Activated T-helper 1 cell treated with anti-CD3 and anti-CD28 coated beads, Interleukin-12 subunit alpha, Interleukin-12 subunit beta, Interleukin-2, Interleukin-4 antibody, amounts not matched to agents 30 ng/mL and 10 ng/mL and 1 ng/mL, durations not matched to agents 14 hours and 24 hours and 36 hours (primary cell): ENCODE data around the gene SLF2. TPM values are rescaled to one million over a fixed set of nuclear protein-coding genes. Genes with fewer than 3 reads are reported as not detected.

Source experiments
- DNase-seq: peaks from one replicate; pipeline ENCODE4 v3.0.0; 2021; ENCODE audit warnings: low spot score
- H3K27ac Mint-ChIP-seq: one replicate; pipeline ENCODE4 v1.8.0; 2021; ENCODE audit warnings: mild to moderate bottlenecking, mixed read lengths
- H3K27me3 Mint-ChIP-seq: one replicate; pipeline ENCODE4 v1.8.0; 2022; ENCODE audit warnings: mild to moderate bottlenecking, moderate library complexity, mixed read lengths; ENCODE audit not compliant: insufficient read depth
- H3K36me3 Mint-ChIP-seq: one replicate; pipeline ENCODE4 v1.8.0; 2021; ENCODE audit warnings: low read depth, mixed read lengths
- H3K4me1 Mint-ChIP-seq: one replicate; pipeline ENCODE4 v1.8.0; 2021; ENCODE audit warnings: low read depth, mixed read lengths
- H3K4me3 Mint-ChIP-seq: one replicate; pipeline ENCODE4 v1.8.0; 2021; ENCODE audit warnings: mild to moderate bottlenecking, moderate library complexity, mixed read lengths
- H3K9me3 Mint-ChIP-seq: one replicate; pipeline ENCODE4 v1.8.0; 2021; ENCODE audit warnings: mixed read lengths
- intact Hi-C: fragments of 100-400 bp; cut with micrococcal nuclease; formaldehyde crosslinking; loops from one replicate; pipeline ENCODE4 v1.15.1; 2024
- total RNA-seq: library from RNA; stranded (reverse); gene quantifications from 2 replicates; pipeline ENCODE4 v1.2.3, GENCODE V29; 2022

The SLF2 gene
- total RNA-seq, 1 donor from 2014 or later: 36.1 TPM

DNA sequence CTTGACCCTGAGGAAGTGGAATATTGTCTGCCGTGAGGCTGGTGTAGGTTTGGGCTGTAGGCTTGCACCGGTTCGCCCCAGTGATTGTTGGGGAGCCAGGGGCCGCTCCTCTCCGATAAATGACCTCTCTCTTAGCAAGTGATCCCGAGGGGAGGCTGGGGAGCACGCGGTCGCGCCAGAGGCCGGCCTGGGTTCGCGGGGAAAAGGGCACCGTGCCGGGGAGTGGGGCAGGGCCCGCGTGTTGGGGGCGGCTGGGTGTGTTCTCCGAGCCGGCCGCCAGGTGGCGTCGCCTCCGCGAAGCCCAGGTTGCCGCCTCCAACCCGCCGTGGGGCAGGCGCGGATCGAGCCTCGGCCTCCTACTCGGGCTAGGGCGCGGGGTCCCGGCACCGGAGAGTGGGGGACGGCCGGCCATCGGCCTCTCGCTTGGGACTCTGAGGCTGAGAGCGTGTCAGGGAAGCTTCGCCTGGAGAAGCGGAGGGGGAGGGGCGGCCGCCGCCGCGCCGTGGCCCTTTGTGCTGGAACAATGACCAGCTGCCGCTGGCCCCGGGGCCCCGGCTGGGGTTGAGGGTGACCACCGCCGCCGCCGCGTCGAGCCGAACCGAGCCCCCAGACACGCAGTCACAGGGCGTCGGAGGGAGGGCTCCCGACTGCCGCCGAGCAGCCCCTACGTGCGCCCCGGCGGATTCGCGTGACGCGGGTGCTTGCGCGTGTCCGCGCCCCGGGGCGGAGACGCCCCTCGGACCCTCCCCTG is 86.4 kb downstream of the SLF2 start:
- Mint-ChIP-seq H3K4me3 (peak overlapping the region; percentile 88), H3K4me1 (peaks cover 29% of the 10 kb centered on the region), H3K9me3 (no peaks in the 10 kb centered on the region), H3K27ac (peak overlapping the region; percentile 93), H3K27me3 (peaks cover 4% of the 10 kb centered on the region), H3K36me3 (peaks cover 13% of the 10 kb centered on the region)
- intact Hi-C loops: loop anchor here (1.0 to 5.0 kb wide), 4 partner anchors 14 to 783 kb away; partner anchors contain the start of genes NPM3, PDZD7, SFXN3 and SLF2
- peak; percentile 77 for DNase-seq

DNA sequence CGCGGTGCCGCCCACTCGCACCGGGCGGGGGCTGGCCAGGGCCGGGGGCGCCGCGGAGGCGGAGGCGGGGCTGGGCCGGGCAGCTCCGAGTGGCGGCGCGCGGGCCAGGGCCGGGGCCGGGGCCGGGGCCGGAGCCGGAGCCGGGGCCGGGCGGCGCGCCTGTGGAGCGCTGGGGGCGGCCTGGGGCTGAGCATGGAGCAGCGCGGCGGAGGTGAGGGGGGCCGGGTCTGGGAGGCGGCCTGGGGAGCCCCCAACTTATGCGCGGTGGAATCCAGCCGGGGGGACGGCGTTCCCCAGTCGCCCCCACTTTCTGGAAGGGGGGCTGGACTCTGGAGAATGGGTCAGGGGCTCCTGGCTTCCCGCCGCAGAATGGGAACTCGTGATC is 87.0 kb downstream of the SLF2 start, which contains the start of gene LZTS2:
LZTS2 (plus strand) TSS at position 67 of the 385 bp plus-strand sequence. CDS start 2,731 bp downstream, outside the sequence.
- Mint-ChIP-seq H3K27me3 (peaks cover 4% of the 10 kb centered on the region), H3K4me3 (peak within 1 kb of the TSS; percentile 88), H3K9me3 (no peaks in the 10 kb centered on the region), H3K4me1 (peaks cover 24% of the 10 kb centered on the region), H3K27ac (peak within 1 kb of the TSS; percentile 93), H3K36me3 (peaks cover 7% of the 10 kb centered on the region)
- DNase-seq: no peak
- intact Hi-C loops: loop anchor here (1.0 to 5.0 kb wide), 2 partner anchors 87 to 783 kb away; partner anchors contain the start of genes NPM3 and SLF2

DNA sequence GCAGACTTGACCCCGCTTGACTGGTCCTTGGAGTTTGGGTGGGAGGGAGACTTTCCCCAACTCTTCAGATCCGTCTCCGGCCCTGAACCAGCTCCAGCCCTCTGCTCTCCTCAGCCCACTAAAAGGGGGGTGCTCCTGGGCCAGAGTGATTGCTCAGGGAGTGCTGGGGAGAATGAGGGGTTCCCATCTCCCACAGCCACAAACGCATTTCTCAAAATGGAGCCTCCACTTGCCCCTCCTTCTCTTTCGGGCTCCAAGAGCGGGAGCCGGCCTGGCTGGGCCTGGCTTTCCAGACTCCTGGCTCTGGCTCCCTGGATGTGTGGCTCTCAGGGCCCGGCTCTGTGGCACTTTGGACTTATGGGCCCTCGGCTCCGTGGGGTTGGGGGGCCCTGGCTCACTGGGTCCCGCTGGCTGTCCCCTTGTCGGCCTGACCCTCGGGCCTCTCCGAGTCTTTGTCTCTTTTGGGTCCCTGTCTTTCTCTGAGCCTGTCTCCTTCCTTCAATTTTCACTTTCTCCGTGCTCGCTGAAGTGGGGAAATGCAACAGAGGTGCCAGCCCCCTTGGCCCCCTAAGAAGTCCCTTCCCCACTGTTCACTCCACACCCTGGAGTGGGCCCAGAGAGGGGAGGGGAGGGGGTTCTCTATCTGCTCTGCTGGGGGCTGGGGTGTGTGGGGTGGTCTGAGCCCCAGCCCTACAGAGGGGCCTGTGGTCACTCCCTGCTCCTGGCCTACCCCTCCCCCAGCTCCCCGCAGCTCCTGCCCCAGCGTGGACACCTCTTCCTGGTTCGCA is 87.6 kb downstream of the SLF2 start:
- intact Hi-C loops: no loop called here
- DNase-seq: no peak
- Mint-ChIP-seq H3K4me1 (peaks cover 23% of the 10 kb centered on the region), H3K9me3 (no peaks in the 10 kb centered on the region), H3K27ac (peak overlapping the region; percentile 63), H3K27me3 (peaks cover 4% of the 10 kb centered on the region), H3K4me3 (peak overlapping the region; percentile 76), H3K36me3 (peaks cover 6% of the 10 kb centered on the region)

DNA sequence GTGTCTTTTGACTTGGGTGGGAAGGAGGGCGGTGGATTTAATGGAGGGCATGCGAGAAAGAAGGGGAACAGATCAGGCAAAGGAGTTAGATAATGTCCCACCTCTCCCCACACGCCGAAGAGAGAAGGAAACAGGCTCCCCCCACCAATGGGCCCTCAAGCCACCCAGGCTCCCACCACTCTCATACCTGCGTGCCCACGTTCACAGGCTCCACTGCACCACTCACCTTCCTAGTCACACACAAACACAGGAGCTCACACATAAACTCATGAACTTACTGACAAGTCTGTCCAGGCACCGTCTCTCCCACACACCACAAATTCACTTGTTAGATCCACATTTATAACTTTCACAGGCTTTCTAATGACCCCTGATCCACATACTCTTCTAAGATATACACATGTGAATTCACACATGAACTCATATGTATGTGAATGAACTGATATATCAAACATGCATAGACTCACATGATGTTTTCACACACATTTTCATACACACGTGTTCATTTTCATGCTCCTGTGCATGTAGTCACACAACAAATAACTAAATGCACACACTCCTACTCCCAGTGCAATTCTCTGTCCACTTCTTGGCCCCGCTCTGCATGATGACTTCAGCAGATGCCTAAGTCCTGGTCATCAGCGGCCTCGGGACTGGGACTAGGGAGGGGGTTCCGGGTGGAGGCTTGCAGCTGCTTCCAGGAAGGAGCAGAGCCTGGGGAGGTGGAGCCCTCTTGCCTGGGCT is 88.3 kb downstream of the SLF2 start:
- H3K36me3 Mint-ChIP-seq: peaks cover 6% of the 10 kb centered on the region
- H3K27me3 Mint-ChIP-seq: peaks cover 4% of the 10 kb centered on the region
- DNase-seq: no peak
- peak overlapping the region; percentile 8 for H3K27ac Mint-ChIP-seq
- H3K4me3 Mint-ChIP-seq: peak overlapping the region; percentile 76
- H3K4me1 Mint-ChIP-seq: peaks cover 23% of the 10 kb centered on the region
- intact Hi-C loops: no loop called here
- H3K9me3 Mint-ChIP-seq: no peaks in the 10 kb centered on the region

DNA sequence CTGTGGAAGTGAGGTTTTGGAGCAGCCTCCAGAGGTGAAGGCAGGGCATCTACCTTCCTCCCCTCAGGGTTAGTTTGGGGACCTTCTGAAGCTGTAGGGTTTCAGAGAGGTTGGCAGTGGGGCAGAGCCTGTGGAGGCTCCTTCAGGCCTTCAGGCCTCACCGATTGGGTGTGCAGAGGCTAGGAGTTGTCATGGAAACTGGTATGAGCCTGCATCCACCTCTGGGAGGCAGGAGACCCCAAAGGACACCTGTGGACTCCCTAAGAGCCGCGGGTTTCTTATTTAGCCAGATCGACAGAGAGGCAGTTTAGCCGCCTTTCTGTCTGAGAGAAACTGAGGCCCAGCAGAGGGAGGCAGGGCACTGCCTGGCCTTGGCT is 88.9 kb downstream of the SLF2 start:
- DNase-seq: no peak
- Mint-ChIP-seq H3K36me3 (peaks cover 7% of the 10 kb centered on the region), H3K27ac (no peak overlapping the region), H3K4me1 (peaks cover 18% of the 10 kb centered on the region), H3K9me3 (no peaks in the 10 kb centered on the region), H3K4me3 (no peak overlapping the region), H3K27me3 (peaks cover 4% of the 10 kb centered on the region)
- intact Hi-C loops: no loop called here

DNA sequence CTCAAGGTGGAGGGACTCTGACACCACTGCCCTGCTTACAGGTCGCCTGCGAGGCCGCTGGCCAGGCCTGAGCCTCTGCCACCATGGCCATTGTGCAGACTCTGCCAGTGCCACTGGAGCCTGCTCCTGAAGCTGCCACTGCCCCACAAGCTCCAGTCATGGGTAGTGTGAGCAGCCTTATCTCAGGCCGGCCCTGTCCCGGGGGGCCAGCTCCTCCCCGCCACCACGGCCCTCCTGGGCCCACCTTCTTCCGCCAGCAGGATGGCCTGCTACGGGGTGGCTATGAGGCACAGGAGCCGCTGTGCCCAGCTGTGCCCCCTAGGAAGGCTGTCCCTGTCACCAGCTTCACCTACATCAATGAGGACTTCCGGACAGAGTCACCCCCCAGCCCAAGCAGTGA is 89.7 kb downstream of the SLF2 start:
- intact Hi-C loops: no loop called here
- peaks cover 4% of the 10 kb centered on the region for H3K27me3 Mint-ChIP-seq
- no peak for DNase-seq
- no peak overlapping the region for H3K27ac Mint-ChIP-seq
- no peak overlapping the region for H3K4me3 Mint-ChIP-seq
- H3K4me1 Mint-ChIP-seq: peaks cover 17% of the 10 kb centered on the region
- H3K9me3 Mint-ChIP-seq: no peaks in the 10 kb centered on the region
- H3K36me3 Mint-ChIP-seq: peaks cover 7% of the 10 kb centered on the region

DNA sequence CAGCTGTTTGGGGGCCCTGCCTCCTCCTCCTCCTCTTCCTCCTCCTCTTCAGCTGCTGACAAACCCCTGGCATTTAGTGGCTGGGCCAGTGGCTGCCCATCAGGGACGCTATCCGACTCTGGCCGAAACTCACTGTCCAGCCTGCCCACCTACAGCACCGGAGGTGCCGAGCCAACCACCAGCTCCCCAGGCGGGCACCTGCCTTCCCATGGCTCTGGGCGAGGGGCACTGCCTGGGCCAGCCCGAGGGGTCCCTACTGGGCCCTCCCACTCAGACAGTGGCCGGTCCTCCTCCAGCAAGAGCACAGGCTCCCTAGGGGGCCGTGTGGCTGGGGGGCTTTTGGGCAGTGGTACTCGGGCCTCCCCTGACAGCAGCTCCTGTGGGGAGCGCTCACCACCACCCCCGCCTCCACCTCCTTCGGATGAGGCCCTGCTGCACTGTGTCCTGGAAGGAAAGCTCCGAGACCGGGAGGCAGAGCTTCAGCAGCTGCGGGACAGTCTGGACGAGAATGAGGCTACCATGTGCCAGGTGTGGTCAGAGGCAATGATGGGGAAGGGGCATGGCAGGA is 91.0 kb downstream of the SLF2 start:
- no peak for DNase-seq
- intact Hi-C loops: no loop called here
- Mint-ChIP-seq H3K27ac (no peak overlapping the region), H3K4me1 (peaks cover 8% of the 10 kb centered on the region), H3K9me3 (no peaks in the 10 kb centered on the region), H3K27me3 (peaks cover 2% of the 10 kb centered on the region), H3K36me3 (peaks cover 5% of the 10 kb centered on the region), H3K4me3 (no peak overlapping the region)

DNA sequence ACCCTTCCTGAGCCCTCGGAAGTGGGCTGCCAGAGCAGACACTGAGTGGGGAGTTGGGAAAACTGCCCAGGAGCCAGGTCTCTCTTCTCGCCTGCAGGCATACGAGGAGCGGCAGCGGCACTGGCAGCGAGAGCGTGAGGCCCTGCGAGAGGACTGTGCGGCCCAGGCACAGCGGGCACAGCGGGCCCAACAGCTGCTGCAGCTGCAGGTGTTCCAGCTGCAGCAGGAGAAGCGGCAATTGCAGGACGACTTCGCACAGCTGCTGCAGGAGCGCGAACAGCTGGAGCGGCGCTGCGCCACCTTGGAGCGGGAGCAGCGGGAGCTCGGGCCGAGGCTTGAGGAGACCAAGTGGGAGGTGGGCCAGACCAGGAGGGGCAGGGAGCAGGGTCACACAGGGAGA is 92.6 kb downstream of the SLF2 start:
- Mint-ChIP-seq H3K36me3 (peaks cover 5% of the 10 kb centered on the region), H3K27me3 (peaks cover 2% of the 10 kb centered on the region), H3K27ac (no peak overlapping the region), H3K4me1 (peaks cover 6% of the 10 kb centered on the region), H3K9me3 (no peaks in the 10 kb centered on the region), H3K4me3 (no peak overlapping the region)
- intact Hi-C loops: no loop called here
- DNase-seq: no peak

DNA sequence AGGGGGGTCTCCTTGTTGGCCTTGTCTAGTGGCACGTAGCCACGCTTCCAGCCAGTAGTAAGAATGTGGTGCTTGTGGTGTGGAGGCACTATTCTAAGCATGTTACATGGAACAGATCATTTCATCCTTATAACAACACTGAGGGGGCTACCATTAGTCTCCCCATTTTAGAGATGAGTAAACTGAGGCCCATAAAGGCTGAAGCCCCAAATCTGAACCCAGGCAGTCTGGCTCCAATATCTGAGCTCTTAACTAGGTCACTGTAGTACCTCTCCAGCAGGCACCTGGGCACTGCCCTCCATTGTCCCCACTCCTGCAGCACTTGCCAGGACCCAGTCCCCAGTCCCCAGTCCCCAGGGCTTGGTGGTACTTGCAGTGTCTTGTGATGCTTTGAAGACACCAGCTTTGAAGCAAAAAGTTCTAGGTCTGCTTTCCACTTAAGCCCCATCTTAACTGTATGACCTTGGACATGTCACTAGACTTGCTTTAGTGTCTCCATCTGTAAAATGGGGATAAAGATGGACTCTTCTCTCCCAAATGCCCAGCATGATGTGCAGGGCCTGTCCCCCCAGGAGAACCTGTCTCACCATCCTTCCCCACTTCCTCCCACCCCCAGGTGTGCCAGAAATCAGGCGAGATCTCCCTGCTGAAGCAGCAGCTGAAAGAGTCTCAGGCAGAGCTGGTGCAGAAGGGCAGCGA is 93.3 kb downstream of the SLF2 start:
- Mint-ChIP-seq H3K27ac (no peak overlapping the region), H3K9me3 (no peaks in the 10 kb centered on the region), H3K4me1 (peaks cover 3% of the 10 kb centered on the region), H3K4me3 (no peak overlapping the region), H3K36me3 (peaks cover 4% of the 10 kb centered on the region), H3K27me3 (peaks cover 2% of the 10 kb centered on the region)
- intact Hi-C loops: no loop called here
- no peak for DNase-seq

DNA sequence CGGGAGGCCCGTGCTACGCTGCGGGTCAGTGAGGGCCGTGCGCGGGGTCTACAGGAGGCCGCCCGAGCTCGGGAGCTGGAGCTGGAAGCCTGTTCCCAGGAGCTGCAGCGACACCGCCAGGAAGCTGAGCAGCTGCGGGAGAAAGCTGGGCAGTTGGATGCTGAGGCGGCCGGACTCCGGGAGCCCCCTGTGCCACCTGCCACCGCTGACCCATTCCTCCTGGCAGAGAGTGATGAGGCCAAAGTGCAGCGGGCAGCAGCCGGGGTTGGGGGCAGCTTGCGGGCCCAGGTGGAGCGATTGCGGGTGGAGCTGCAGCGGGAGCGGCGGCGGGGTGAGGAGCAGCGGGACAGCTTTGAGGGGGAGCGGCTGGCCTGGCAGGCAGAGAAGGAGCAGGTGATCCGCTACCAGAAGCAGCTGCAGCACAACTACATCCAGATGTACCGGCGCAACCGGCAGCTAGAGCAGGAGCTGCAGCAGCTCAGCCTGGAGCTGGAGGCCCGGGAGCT is 93.9 kb downstream of the SLF2 start:
- Mint-ChIP-seq H3K36me3 (peaks cover 2% of the 10 kb centered on the region), H3K4me3 (no peak overlapping the region), H3K9me3 (no peaks in the 10 kb centered on the region), H3K27ac (no peak overlapping the region), H3K4me1 (no peaks in the 10 kb centered on the region), H3K27me3 (no peaks in the 10 kb centered on the region)
- intact Hi-C loops: no loop called here
- no peak for DNase-seq

DNA sequence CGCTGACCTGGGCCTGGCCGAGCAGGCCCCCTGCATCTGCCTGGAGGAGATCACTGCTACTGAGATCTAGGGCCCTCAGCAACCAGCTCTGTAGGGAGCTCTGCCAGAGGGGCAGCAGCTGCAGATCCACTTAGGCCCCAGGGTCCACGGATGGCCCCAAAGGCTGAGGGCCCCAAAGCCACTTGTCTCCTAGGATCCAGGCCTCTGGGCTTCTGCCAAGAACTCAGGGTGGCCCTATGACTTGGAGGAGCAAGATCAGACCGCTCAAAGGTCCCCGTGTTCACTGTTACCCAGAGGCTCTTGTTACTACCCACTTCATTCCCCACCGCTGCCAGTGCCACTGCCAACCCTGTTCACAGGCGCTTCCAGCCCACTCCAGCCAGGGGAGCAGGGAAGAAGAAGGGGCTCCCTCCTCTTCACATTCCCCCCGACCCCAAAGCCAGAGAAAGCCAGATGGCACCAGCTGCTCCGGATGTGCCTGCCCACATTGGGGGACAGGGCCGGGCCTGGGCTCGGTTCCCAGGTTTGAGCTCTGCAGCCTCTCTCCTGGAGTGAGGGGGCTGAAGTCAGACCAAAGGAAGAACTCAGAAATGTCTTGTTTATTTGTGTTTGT is 94.4 kb downstream of the SLF2 start:
- Mint-ChIP-seq H3K4me1 (no peaks in the 10 kb centered on the region), H3K27ac (no peak overlapping the region), H3K4me3 (no peak overlapping the region), H3K27me3 (no peaks in the 10 kb centered on the region), H3K36me3 (peaks cover 2% of the 10 kb centered on the region), H3K9me3 (no peaks in the 10 kb centered on the region)
- intact Hi-C loops: no loop called here
- DNase-seq: no peak
